Measurements from ENCODE around the gene KLHL6. TPM values are rescaled to one million over a fixed set of nuclear protein-coding genes. Genes with fewer than 3 reads are reported as not detected.

The KLHL6 gene
- total RNA-seq, 2 experiments from 2014 or later, result 34.1 to 36.9 TPM

- ATAC-seq (ENCODE audit: low read depth) (no peak), DNase-seq (no peak)
- Mint-ChIP-seq H3K27me3 (no peaks in the 10 kb centered on the region), H3K36me3 (peaks cover 49% of the 10 kb centered on the region), H3K9me3 (peaks cover 8% of the 10 kb centered on the region), H3K4me1 (peaks cover 11% of the 10 kb centered on the region), H3K27ac (no peak overlapping the region), H3K4me3 (no peak overlapping the region)
- POLR2A ChIA-PET, result no interaction called here
These were observed 51.8 kb downstream of the KLHL6 start for GRCh38 chr3:183503746-183504145.

- no peak for DNase-seq
- Mint-ChIP-seq H3K4me1 (peaks cover 11% of the 10 kb centered on the region), H3K36me3 (peaks cover 44% of the 10 kb centered on the region), H3K4me3 (no peak overlapping the region), H3K27me3 (no peaks in the 10 kb centered on the region), H3K27ac (no peak overlapping the region), H3K9me3 (peaks cover 8% of the 10 kb centered on the region)
- POLR2A ChIA-PET, result no interaction called here
- ATAC-seq (ENCODE audit: low read depth), result no peak
These were observed 53.0 kb downstream of the KLHL6 start for GRCh38 chr3:183502237-183503181.

GRCh38 chr3:183500981-183501704, 54.4 kb downstream of the KLHL6 start:
- H3K27me3 Mint-ChIP-seq, result no peaks in the 10 kb centered on the region
- no peak overlapping the region for H3K4me3 Mint-ChIP-seq
- H3K36me3 Mint-ChIP-seq, result peaks cover 41% of the 10 kb centered on the region
- ATAC-seq (ENCODE audit: low read depth) (no peak), DNase-seq (no peak)
- H3K4me1 Mint-ChIP-seq, result peaks cover 6% of the 10 kb centered on the region
- H3K9me3 Mint-ChIP-seq, result peaks cover 3% of the 10 kb centered on the region
- H3K27ac Mint-ChIP-seq, result no peak overlapping the region
- POLR2A ChIA-PET, result interaction anchor here (0.6 kb wide), 1 partner anchor 59 kb away, joined by 3 read pairs; no protein-coding TSS in a partner anchor

- ATAC-seq (ENCODE audit: low read depth) (no peak), DNase-seq (no peak)
- H3K36me3 Mint-ChIP-seq, result peaks cover 35% of the 10 kb centered on the region
- H3K27ac Mint-ChIP-seq, result peak overlapping the region; percentile 61
- POLR2A ChIA-PET, result no interaction called here
- H3K4me1 Mint-ChIP-seq, result peaks cover 6% of the 10 kb centered on the region
- no peaks in the 10 kb centered on the region for H3K9me3 Mint-ChIP-seq
- no peak overlapping the region for H3K4me3 Mint-ChIP-seq
- H3K27me3 Mint-ChIP-seq, result no peaks in the 10 kb centered on the region
These were observed 55.2 kb downstream of the KLHL6 start for GRCh38 chr3:183500319-183500718.

- no peaks in the 10 kb centered on the region for H3K9me3 Mint-ChIP-seq
- H3K27me3 Mint-ChIP-seq, result no peaks in the 10 kb centered on the region
- POLR2A ChIA-PET, result no interaction called here
- H3K36me3 Mint-ChIP-seq, result peaks cover 32% of the 10 kb centered on the region
- ATAC-seq (ENCODE audit: low read depth) (no peak), DNase-seq (no peak)
- no peak overlapping the region for H3K27ac Mint-ChIP-seq
- peaks cover 6% of the 10 kb centered on the region for H3K4me1 Mint-ChIP-seq
- H3K4me3 Mint-ChIP-seq, result no peak overlapping the region
These were observed 56.9 kb downstream of the KLHL6 start for GRCh38 chr3:183498634-183499033.

GRCh38 chr3:183497313-183497712, 58.2 kb downstream of the KLHL6 start:
- Mint-ChIP-seq H3K4me3 (no peak overlapping the region), H3K27me3 (no peaks in the 10 kb centered on the region), H3K4me1 (peaks cover 6% of the 10 kb centered on the region), H3K9me3 (no peaks in the 10 kb centered on the region), H3K36me3 (peaks cover 35% of the 10 kb centered on the region), H3K27ac (no peak overlapping the region)
- POLR2A ChIA-PET, result no interaction called here
- no peak for ATAC-seq (ENCODE audit: low read depth)
- no peak for DNase-seq

- POLR2A ChIA-PET, result interaction anchor here (1.0 kb wide), 1 partner anchor 64 kb away, joined by 3 read pairs; no protein-coding TSS in a partner anchor
- Mint-ChIP-seq H3K36me3 (peaks cover 35% of the 10 kb centered on the region), H3K4me3 (no peak overlapping the region), H3K9me3 (no peaks in the 10 kb centered on the region), H3K27me3 (no peaks in the 10 kb centered on the region), H3K4me1 (peaks cover 4% of the 10 kb centered on the region), H3K27ac (no peak overlapping the region)
- DNase-seq (no peak), ATAC-seq (ENCODE audit: low read depth) (no peak)
These were observed 59.2 kb downstream of the KLHL6 start for GRCh38 chr3:183496311-183496710.

GRCh38 chr3:183494341-183494740, 61.2 kb downstream of the KLHL6 start:
- H3K36me3 Mint-ChIP-seq, result peaks cover 26% of the 10 kb centered on the region

GRCh38 chr3:183493296-183494045, 62.0 kb downstream of the KLHL6 start:
- ATAC-seq (ENCODE audit: low read depth) (no peak), DNase-seq (no peak)
- POLR2A ChIA-PET, result no interaction called here
- Mint-ChIP-seq H3K9me3 (no peaks in the 10 kb centered on the region), H3K36me3 (peaks cover 20% of the 10 kb centered on the region), H3K27ac (no peak overlapping the region), H3K27me3 (no peaks in the 10 kb centered on the region), H3K4me3 (no peak overlapping the region), H3K4me1 (no peaks in the 10 kb centered on the region)

More at GRCh38 chr3:183494341-183494740, 61.2 kb downstream of the KLHL6 start:
- Mint-ChIP-seq H3K27ac (no peak overlapping the region), H3K4me1 (no peaks in the 10 kb centered on the region), H3K9me3 (no peaks in the 10 kb centered on the region), H3K4me3 (no peak overlapping the region), H3K27me3 (no peaks in the 10 kb centered on the region)
- ATAC-seq (ENCODE audit: low read depth) (no peak), DNase-seq (no peak)
- POLR2A ChIA-PET, result no interaction called here

GRCh38 chr3:183492849-183493179, 62.7 kb downstream of the KLHL6 start:
- Mint-ChIP-seq H3K4me3 (no peak overlapping the region), H3K36me3 (peaks cover 19% of the 10 kb centered on the region), H3K27ac (no peak overlapping the region), H3K4me1 (no peaks in the 10 kb centered on the region), H3K27me3 (no peaks in the 10 kb centered on the region), H3K9me3 (no peaks in the 10 kb centered on the region)
- POLR2A ChIA-PET, result no interaction called here
- no peak for ATAC-seq (ENCODE audit: low read depth)
- DNase-seq, result no peak

- H3K4me1 Mint-ChIP-seq, result no peaks in the 10 kb centered on the region
- H3K36me3 Mint-ChIP-seq, result peaks cover 15% of the 10 kb centered on the region
- H3K27ac Mint-ChIP-seq, result no peak overlapping the region
- no peak overlapping the region for H3K4me3 Mint-ChIP-seq
- POLR2A ChIA-PET, result no interaction called here
- no peak for ATAC-seq (ENCODE audit: low read depth)
- no peak for DNase-seq
- no peaks in the 10 kb centered on the region for H3K27me3 Mint-ChIP-seq
- H3K9me3 Mint-ChIP-seq, result no peaks in the 10 kb centered on the region
These were observed 63.3 kb downstream of the KLHL6 start for GRCh38 chr3:183491923-183492848.

GRCh38 chr3:183491109-183491922, 64.2 kb downstream of the KLHL6 start:
- Mint-ChIP-seq H3K27ac (no peak overlapping the region), H3K36me3 (peaks cover 12% of the 10 kb centered on the region), H3K4me3 (no peak overlapping the region), H3K9me3 (no peaks in the 10 kb centered on the region), H3K4me1 (no peaks in the 10 kb centered on the region), H3K27me3 (no peaks in the 10 kb centered on the region)
- ATAC-seq (ENCODE audit: low read depth) (no peak), DNase-seq (no peak)
- POLR2A ChIA-PET, result no interaction called here

Measured in activated naive CD8-positive, alpha-beta T cell treated with anti-CD3 and anti-CD28 coated beads, Interleukin-2, amount 10 ng/mL, durations not matched to agents 7 days and 5 days (primary cell).